ENCODE results near the gene SLC25A17. TPM values are rescaled to one million over a fixed set of nuclear protein-coding genes. Genes with fewer than 3 reads are reported as not detected.
"Not testable (repeated sequence)": the region's sequence is repeated elsewhere in the genome, so short reads cannot be mapped to it uniquely, and the experiment has no call there.

The SLC25A17 gene
- total RNA-seq, result 15.7 and 19.2 TPM in 2 replicates

DNA sequence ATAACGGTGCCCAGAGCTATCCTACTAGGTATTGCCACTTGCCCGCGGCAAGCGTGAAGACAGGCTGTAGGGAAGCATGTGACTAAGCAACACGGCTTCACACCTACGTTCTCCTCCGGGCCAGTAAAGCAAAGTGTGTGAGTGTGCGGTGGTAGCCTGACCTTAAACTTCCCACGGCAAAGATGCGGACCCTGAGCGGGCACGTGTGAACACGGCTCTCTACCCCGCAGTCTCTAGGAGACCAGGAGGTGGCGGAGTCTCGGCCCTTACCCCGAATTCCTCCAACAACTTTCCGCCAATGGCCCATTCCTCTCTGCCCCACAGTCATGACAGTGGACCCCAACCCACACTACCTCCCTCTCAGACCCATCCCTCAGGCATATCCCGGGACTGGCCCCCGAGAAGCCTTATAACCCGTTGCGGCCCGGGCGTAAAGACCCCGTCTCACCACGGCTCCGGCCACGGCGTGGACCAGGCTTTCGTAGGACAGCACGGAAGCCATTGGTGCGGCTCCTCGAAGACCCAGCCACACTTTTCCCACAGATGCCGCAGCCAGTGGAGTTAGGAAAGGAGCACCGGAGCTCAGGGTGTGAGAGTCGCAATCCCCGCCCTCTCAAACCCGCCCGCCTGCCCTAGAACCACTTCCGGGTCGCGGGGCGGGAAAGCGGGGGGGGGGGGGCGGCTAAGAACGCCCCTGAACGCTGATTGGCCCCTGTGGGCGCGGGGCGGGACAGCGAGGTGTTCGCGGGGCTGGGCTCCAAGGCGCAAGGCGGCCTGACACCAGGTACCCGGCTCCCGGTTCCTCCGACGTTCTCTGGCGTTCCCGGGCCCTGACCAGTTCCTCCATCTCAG lies at the start of gene SLC25A17:
Gene SLC25A17 (minus strand): TSS at position 600 of the 852 bp plus-strand sequence. CDS start 98 bp downstream, at position 502.
- peak; percentile 54 to 84 for DNase-seq (ENCODE audit: low read depth in 2 of 2)

DNA sequence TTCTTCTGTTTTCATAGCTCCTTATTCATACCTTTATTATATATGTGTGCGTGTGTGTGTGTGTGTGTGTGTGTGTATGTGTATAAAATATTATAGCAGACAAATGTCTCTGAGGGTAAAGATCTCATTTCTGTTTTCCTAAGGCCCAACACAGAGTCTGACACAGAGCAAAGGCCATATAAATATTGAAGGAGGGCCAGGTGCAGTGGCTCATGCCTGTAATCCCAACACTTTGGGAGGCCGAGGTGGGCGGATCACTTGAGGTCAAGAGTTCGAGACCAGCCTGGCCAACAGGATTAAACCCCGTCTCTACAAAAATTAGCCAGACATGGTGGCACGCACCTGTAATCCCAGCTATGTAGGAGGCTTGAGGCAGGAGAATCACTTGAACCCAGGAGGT lies 49.2 kb upstream of the SLC25A17 start:
- DNase-seq (ENCODE audit: low read depth in 2 of 2), result not testable (repeated sequence)

DNA sequence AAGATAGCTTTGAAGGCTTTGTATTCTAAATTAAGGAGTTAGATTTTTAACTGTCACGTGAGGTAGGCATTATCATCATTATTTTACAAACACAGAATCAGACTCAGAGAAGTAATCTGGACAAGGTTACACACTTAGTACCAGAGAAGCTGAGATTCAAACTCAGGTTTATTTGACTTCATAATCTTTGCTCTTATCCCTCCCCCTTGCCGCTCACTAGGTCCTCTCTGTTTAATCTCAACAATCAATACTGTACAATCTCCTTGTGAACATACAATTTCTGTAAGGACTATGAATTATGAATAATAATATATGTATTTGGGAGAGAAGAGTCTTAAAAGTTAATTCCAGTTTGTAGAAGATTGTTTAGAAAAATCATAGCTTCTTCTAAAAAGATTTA lies 48.0 kb upstream of the SLC25A17 start:
- no peak for DNase-seq (ENCODE audit: low read depth in 2 of 2)

GRCh38 chr22:40862537-40862936 lies 43.4 kb upstream of the SLC25A17 start:
- DNase-seq (ENCODE audit: low read depth in 2 of 2), result no peak

DNA sequence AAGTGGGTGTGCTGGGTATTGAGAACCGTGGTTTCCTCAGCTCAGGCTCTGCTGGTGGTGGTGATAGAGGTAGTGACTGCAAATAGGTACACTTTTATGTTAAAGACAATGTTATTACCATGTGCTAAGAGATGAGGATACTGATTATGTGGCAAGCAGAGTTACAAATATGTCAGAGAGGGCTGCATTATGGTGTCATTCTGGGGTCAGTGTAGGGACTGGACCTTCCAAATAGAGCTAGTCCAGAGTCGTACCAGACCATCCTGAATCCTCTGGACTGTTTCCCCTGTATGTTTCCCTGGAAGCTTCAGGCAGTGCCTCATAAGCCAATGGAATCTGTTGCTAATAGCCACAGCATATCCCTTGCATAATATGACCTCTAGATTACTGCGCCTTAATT lies 42.9 kb upstream of the SLC25A17 start, which contains the start of gene DNAJB7:
Gene DNAJB7 (minus strand): TSS at position 101 of the 400 bp plus-strand sequence. CDS start 119 bp downstream, outside the sequence.
- no peak for DNase-seq (ENCODE audit: low read depth in 2 of 2)

DNA sequence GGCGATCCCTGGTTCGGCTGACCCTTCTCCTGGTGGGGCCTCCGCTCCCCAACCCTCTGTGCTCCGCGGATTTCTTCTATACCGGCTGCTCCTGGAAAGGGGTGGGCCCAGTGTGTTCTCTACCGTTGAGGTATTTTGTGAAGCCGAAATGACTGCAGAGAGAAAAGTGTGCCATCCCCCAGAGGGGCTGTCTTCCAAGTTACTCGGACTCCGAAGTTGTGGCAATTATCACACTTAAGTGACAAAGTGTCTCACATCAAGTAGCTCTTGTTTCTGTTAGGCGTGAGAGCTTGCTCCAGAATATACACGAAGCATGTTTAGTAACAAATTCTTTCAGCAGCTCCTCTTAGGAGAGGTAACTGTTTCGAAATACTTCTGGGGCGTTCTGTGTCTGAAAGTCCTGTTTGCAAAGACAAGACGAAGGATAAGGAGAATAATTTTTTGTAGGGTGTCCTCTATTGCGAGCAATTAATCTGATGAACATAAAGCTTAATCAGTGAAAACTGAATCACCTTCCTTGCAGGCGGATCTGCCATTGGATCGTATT lies 38.2 kb upstream of the SLC25A17 start:
- no peak for DNase-seq (ENCODE audit: low read depth in 2 of 2)

DNA sequence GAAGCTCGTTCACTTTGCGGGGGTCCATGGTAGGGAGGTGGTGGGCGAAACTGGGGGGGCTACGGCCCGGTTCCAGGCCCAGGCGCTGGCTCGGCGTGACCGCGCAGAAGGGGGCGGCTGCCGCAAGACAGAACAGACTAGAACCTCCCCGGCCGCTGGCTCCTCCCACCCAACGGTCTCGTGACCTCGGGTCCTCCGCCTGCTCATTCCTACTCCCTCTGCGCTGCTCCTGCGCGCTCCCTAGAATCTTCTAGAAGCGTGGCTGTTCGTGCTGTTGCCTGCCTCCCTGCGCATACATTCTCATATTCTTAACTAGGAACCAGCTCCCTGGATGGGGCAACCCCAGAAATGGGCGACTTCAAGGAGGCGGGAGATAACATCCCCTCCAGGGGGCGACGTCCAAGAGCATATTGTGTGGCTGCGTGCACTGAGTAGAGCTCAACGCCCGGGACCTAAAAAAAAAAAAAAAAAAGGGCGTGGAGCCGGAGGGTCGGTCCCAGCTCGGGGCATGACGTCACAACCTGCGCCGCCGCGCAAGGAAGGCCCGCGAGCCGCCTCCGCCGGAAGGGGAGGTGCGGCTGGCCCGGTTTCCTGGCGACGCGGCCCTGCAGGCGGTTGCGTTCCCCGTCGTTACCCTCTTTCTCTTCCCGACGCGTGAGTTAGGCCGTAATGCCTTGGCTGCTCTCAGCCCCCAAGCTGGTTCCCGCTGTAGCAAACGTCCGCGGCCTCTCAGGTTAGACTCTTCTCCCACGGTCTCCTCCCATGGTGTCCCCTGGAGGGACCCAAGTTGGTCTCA lies 37.6 kb upstream of the SLC25A17 start, which contains the start of the genes ST13 and XPNPEP3:
Gene ST13 (minus strand): TSS at position 127 of the 796 bp plus-strand sequence. CDS start 99 bp downstream, at position 28.
Gene XPNPEP3 (plus strand): TSS at position 636 of the 796 bp plus-strand sequence. CDS start 34 bp downstream, at position 670.
- peak; percentile 89 to 96 for DNase-seq (ENCODE audit: low read depth in 2 of 2)

- peak in 1 of 2 donors; percentile 37 for DNase-seq (ENCODE audit: low read depth in 2 of 2)
These were observed 36.9 kb upstream of the SLC25A17 start for GRCh38 chr22:40855979-40856512.

DNA sequence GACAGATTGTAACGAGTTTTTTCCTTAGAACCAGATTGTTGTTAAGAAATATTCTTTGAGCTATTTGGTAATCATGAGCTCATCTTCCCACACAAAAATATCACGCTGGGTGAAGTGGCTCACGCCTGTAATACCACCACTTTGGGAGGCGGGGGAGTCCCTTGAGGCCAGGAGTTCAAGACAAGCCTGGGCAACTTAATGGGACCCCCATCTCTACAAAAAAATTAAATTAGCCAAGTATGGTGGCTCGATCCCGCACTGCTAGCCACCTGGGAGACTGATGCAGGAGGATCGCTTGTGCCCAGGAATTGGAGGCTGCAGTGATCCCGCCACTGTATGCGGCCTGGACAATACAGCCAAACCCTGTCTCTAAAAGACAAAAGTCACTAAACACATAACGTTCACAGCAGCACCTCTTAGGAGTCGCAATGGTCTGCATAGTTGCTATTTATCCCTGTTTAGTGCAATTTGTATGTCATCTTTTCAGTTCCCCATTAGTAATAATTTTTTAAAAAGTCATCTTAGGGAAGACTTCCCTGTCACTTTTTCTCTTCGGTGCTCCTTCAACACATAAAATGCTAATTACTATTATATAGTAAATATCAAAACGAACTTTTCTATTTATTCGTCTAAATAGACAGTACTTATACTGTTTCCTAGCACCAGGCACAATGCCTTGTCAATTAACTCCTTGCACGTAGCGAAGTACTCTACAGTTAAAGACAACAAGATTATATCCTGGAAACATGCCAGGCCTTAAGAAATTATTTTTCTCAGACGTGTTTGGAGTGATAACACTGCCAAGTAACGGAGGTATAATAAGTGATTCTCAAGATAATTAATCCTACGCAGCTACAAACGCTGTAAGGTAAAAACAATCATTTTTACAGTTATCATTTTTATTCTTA lies 36.2 kb upstream of the SLC25A17 start:
- DNase-seq (ENCODE audit: low read depth in 2 of 2), result peak in 1 of 2 donors; percentile 57

GRCh38 chr22:40853961-40854360 lies 34.8 kb upstream of the SLC25A17 start:
- DNase-seq (ENCODE audit: low read depth in 2 of 2), result no peak

GRCh38 chr22:40853333-40853732 lies 34.2 kb upstream of the SLC25A17 start:
- DNase-seq (ENCODE audit: low read depth in 2 of 2), result no peak

DNA sequence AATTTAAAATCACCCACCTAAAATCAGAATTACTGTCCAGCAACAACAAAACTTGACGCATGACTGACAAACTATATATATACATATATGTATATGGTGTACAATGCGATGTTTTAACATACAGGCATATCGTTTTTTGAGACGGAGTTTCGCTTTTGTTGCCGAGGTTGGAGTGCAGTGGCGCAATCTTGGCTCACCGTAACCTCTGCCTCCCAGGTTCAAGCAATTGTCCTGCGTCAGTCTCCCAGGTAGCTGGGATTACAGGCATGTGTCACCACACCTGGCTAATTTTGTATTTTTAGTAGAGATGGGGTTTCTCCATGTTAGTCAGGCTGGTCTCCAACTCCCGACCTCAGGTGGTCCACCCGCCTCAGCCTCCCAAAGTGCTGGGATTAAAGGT lies 26.7 kb upstream of the SLC25A17 start:
- not testable (repeated sequence) for DNase-seq (ENCODE audit: low read depth in 2 of 2)

DNA sequence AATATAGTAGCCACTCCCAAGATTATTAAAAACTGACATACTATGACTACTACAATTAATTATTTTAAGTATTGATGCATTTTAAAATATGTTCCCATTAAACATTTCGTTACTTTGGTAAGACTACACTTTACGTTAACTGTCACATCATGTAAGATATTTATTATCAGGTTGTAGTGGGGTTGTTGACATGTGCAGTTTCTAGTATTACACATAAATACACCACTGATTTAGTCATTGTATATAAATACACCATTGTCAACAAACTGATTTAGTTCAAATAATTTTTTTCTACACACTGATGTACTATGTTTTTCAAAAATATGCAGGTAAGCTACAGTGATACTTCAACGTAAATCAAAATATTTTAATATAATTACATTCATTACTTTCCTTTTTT lies 25.8 kb upstream of the SLC25A17 start:
- no peak for DNase-seq (ENCODE audit: low read depth in 2 of 2)

DNA sequence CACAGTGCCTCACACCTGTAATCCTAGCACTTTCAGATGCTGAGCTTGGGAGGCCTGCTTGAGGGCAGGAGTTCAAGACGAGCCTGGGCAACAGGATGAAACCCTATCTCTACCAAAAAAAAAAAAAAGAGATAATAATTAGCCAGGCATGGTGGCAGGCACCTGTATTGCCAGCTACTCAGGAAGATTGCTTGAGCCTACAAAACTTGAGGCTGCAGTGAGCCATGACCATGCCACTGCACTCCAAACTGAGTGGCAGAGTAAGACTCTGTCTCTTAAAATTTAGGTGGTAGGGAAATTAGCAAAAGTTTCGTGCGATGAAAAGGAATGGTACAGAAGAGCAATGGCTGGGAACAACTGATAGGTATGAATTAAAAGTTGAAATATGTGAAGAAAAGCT lies 19.3 kb upstream of the SLC25A17 start:
- no peak for DNase-seq (ENCODE audit: low read depth in 2 of 2)

DNA sequence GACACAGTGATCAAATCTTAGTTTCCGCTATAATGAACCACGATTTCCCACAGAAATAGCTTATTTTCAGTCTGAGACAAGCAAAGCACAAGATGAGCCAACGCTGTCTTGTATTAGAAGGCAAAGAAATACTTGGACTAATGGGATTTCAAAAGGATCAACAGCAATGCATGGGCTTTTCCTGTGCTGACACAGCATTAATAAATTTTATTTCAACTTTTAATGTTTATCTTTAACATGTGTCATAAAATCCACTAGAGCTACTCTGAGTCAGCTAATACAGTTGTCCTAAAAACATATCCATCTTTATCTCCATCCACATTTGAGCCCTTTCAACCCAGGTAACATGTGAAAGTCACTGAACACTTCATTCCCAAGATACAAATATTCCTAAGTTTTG lies 15.5 kb upstream of the SLC25A17 start:
- no peak for DNase-seq (ENCODE audit: low read depth in 2 of 2)

- DNase-seq (ENCODE audit: low read depth in 2 of 2), result peak in 1 of 2 donors; percentile 30
These were observed 10.0 kb upstream of the SLC25A17 start for GRCh38 chr22:40829131-40829530.

GRCh38 chr22:40826984-40827741 lies 8.0 kb upstream of the SLC25A17 start:
- DNase-seq (ENCODE audit: low read depth in 2 of 2), result no peak

DNA sequence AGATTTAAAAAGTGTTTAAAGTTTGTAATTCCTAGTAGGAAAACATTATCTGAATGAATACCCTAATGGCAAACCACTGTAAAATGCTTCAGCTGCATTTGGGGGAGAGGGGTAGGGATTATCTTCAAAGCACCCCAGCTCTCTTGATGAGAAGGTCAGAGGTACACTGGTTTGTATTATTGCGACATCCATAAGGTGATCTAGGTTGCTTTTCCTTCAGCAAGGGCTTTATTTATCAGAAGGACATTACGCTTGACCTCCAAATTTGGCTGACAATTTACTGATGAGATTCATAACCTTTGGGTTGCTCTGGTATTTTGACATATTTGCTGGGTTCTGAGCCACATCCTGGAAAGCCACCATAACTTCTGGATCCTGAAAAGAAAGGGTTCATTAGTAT lies 7.1 kb upstream of the SLC25A17 start:
- not testable (repeated sequence) for DNase-seq (ENCODE audit: low read depth in 2 of 2)

DNA sequence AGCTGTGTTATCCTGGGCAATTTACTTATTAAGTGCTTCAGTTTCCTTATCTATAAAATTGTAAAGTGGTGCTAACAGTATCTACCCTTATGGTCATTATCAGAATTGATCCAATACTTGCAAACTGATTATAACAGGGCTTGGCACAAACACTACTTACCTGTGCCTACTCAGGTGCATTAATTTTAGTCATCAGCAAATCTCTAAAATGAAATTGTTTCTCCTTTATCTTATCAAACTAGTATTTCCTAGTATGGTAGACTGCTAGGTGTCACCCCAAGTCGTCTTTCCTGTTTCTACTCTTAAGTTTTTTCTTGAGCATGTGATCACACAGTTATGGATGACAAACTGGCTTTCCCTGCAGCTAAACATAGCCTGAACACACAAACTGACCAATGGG lies 4.3 kb upstream of the SLC25A17 start:
- DNase-seq (ENCODE audit: low read depth in 2 of 2), result no peak
